HAP-1 (cell line): ENCODE results near the gene IDH3A.
"Not testable (repeated sequence)": the region's sequence is repeated elsewhere in the genome, so short reads cannot be mapped to it uniquely, and the experiment has no call there.

Experiments
- DNase-seq, 2 experiments: peaks; one replicate each; pipeline ENCODE4 v3.0.0-alpha.2; 2016 to 2020; ENCODE audit warnings: low spot score in 2 of 2
- H3K27me3 ChIP-seq: fragments of 250-450 bp; sonication (Bioruptor Pico); 2 replicates; pipeline ENCODE4 v1.5.1; 2020; ENCODE audit warnings: low read depth, mild to moderate bottlenecking, moderate library complexity
- H3K36me3 ChIP-seq: fragments of 250-450 bp; sonication (Bioruptor Pico); replicated peaks from 2 replicates; pipeline ENCODE4 v1.5.1; 2020; ENCODE audit warnings: mild to moderate bottlenecking
- H3K4me1 ChIP-seq: fragments of 250-450 bp; sonication (Bioruptor Pico); 2 replicates; pipeline ENCODE4 v1.5.1; 2020; ENCODE audit warnings: mild to moderate bottlenecking
- H3K4me3 ChIP-seq: fragments of 250-450 bp; sonication (Bioruptor Pico); 2 replicates; pipeline ENCODE4 v1.5.1; 2020; ENCODE audit warnings: mild to moderate bottlenecking, moderate library complexity
- H3K9me3 ChIP-seq: fragments of 250-450 bp; sonication (Bioruptor Pico); 2 replicates; pipeline ENCODE4 v1.5.1; 2020; ENCODE audit warnings: mild to moderate bottlenecking, moderate library complexity
- in situ Hi-C: fragments of 300-500 bp; cut with MboI; formaldehyde crosslinking; loops from 3 replicates; pipeline ENCODE4 v1.14.3; 2020; ENCODE audit warnings: low sequenced_read_pairs, inconsistent platforms, mixed read lengths

The IDH3A gene

DNA sequence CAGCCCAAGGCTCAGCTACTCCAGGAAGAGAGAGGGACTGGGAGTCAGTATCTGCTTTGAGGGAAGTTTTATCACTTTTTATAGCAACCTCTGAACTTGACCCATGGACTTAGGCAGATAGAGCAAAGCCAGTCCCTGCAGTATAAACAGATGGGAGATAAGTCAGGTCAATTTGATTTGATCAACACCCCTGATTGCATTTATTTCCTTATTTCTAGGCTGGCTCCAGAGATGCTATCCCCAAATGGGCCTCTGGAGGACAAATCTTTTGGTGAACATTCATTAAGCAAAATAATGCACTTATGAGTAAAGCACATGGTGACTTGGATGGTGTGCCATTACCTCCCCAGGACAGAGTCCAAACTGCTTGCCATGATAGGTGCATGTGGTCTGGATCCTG lies 8.9 kb upstream of the IDH3A start:
- H3K4me3 ChIP-seq = no peak overlapping the region
- DNase-seq = no peak
- H3K36me3 ChIP-seq = no peaks in the 10 kb centered on the region
- H3K27me3 ChIP-seq = no peaks in the 10 kb centered on the region
- no peaks in the 10 kb centered on the region for H3K4me1 ChIP-seq
- in situ Hi-C loops = loop anchor here (5.0 kb wide), 1 partner anchor 48 kb away; the partner anchor contains the start of gene SH2D7
- no peaks in the 10 kb centered on the region; the same call in 1 of the 2 replicates for H3K9me3 ChIP-seq

GRCh38 chr15:78142332-78142731 lies 6.8 kb upstream of the IDH3A start:
- in situ Hi-C loops = loop anchor here (5.0 kb wide), 1 partner anchor 50 kb away; the partner anchor contains the start of gene SH2D7
- no peaks in the 10 kb centered on the region for H3K27me3 ChIP-seq
- H3K4me1 ChIP-seq = no peaks in the 10 kb centered on the region
- no peaks in the 10 kb centered on the region for H3K36me3 ChIP-seq
- no peak overlapping the region for H3K4me3 ChIP-seq
- H3K9me3 ChIP-seq = no peaks in the 10 kb centered on the region; the same call in 1 of the 2 replicates
- DNase-seq = no peak

DNA sequence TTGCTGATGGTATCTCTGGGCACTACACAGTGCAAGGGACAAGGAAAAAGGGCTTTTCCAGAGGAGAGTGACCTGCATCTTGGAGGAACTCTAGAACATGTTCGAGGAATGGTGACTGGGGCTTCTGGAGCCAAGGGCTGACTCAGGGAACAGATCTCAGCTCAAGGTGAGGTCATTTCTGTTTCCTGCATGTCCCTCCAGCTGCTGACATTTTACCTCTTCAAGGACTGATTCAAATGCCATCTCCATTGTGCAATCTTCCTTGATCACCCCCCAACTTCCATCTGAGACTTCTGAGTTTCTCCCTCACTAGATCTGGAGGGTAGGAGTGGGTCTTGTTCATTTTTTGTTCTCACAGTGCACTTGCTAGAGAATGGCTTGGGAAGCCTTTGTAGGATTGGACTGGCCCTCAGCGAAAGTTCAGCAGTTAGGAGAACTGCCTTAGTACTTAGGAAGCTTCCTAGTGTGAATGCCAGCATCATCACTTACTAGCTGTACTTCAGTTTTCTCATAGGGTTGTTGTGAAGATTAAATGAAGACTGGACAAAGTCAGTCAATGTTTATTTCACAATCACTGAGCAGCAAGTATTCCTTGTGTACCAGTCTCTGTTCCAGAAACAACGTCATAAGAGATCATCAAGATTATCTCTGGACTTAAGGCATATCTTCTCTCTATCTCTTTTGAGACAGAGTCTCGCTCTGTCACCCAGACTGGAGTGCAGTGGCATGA lies 2.6 kb upstream of the IDH3A start:
- Histone ChIP-seq H3K4me1 (peaks cover 16% of the 10 kb centered on the region), H3K4me3 (no peak overlapping the region), H3K27me3 (no peaks in the 10 kb centered on the region), H3K9me3 (no peaks in the 10 kb centered on the region), H3K36me3 (no peaks in the 10 kb centered on the region; the same call in 1 of the 2 replicates)
- DNase-seq = no peak
- in situ Hi-C loops = no loop called here

DNA sequence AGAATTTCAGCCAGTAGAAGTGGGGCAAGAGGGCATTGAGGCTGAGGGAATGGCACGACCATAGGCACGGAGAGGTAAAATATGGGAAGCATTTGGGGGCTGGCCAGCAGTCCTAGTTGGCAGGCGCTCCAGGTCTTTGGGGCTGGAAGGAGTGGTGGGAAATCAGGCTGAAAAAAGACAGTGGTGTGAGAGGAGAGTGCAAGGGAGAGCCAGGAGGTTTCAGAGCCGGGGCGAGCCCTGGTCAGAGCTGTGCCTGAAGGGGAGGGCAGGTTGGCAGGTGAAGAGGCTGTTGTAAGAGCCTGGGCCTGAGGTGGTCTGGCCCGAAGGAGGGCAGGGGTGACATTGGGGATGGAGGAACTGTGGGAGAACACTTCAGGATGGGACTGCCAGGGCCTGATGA lies 1.6 kb upstream of the IDH3A start:
- in situ Hi-C loops = no loop called here
- Histone ChIP-seq H3K36me3 (no peaks in the 10 kb centered on the region; the same call in 1 of the 2 replicates), H3K9me3 (no peaks in the 10 kb centered on the region), H3K27me3 (no peaks in the 10 kb centered on the region), H3K4me1 (peaks cover 16% of the 10 kb centered on the region), H3K4me3 (no peak overlapping the region)
- no peak for DNase-seq

GRCh38 chr15:78148392-78149067 lies 632 bp upstream of the IDH3A start:
- Histone ChIP-seq H3K9me3 (no peaks in the 10 kb centered on the region), H3K36me3 (no peaks in the 10 kb centered on the region; the same call in 1 of the 2 replicates), H3K27me3 (no peaks in the 10 kb centered on the region), H3K4me3 (peak overlapping the region; percentile 57), H3K4me1 (peaks cover 16% of the 10 kb centered on the region)
- peak in 1 of 2 experiments; percentile 44 for DNase-seq
- in situ Hi-C loops = no loop called here

- no peaks in the 10 kb centered on the region for H3K27me3 ChIP-seq
- peak; percentile 54 to 66 for DNase-seq
- no peaks in the 10 kb centered on the region for H3K9me3 ChIP-seq
- H3K4me1 ChIP-seq = peaks cover 21% of the 10 kb centered on the region
- H3K36me3 ChIP-seq = no peaks in the 10 kb centered on the region; the same call in 1 of the 2 replicates
- in situ Hi-C loops = no loop called here
- H3K4me3 ChIP-seq = peak overlapping the region; percentile 57
Observed at GRCh38 chr15:78149805-78150751, 916 bp downstream of the IDH3A start.

- peaks cover 31% of the 10 kb centered on the region for H3K4me1 ChIP-seq
- DNase-seq, H3K36me3 ChIP-seq, H3K27me3 ChIP-seq, in situ Hi-C loops, H3K4me3 ChIP-seq, H3K9me3 ChIP-seq: not testable (repeated sequence)
Observed at GRCh38 chr15:78151075-78151474, 1.9 kb downstream of the IDH3A start.

DNA sequence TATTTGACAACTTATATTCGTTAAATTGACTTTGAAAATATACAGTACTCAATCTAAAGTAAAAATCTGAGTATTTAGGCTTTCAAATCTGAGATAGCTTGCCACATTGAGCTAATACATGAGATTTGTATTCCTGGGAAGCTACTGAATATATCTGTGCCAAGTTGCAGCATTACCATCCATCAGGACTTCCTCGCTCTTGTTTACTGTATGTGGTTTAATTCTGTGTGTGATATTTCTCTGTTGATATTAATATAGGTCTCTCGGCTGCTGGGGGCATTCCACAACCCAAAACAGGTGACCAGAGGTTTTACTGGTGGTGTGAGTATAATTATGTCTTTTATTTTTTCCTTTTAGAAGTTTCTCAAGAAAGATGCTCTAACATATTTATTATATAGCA lies 5.8 kb downstream of the IDH3A start:
- no peak overlapping the region for H3K4me3 ChIP-seq
- H3K36me3 ChIP-seq = peaks cover 18% of the 10 kb centered on the region
- no peak for DNase-seq
- in situ Hi-C loops = no loop called here
- no peaks in the 10 kb centered on the region for H3K9me3 ChIP-seq
- H3K27me3 ChIP-seq = no peaks in the 10 kb centered on the region
- peaks cover 41% of the 10 kb centered on the region for H3K4me1 ChIP-seq

DNA sequence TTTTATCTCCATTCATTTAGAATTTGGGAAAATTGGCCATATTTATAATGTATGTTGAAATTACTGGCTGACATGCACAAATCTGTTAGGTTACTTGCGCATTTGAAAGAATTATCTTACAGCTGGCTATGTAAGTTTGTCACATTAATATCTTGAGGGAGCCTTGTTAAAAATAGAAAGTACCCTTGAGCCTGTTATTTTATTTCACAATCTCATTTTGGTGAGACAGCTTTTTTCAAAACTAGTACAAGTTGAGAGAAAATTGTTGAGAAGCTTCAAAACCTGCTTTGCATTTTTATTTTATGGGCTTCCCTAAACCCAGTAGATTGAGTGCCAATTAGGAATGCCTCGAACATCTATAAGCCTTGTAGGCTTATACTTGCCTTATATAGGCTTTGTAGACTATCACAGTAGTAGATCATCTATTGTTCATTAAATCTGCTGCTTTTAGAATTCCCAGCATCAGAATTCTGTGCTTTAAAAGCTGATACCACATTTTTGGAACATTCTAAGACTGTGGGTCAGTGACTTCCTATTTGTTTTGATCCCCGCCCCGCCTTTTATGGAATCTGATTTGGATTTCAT lies 6.3 kb downstream of the IDH3A start:
- DNase-seq = peak in 1 of 2 experiments; percentile 58
- Histone ChIP-seq H3K27me3 (no peaks in the 10 kb centered on the region), H3K4me3 (no peak overlapping the region), H3K9me3 (no peaks in the 10 kb centered on the region), H3K4me1 (peaks cover 37% of the 10 kb centered on the region), H3K36me3 (peaks cover 23% of the 10 kb centered on the region)
- in situ Hi-C loops = no loop called here

DNA sequence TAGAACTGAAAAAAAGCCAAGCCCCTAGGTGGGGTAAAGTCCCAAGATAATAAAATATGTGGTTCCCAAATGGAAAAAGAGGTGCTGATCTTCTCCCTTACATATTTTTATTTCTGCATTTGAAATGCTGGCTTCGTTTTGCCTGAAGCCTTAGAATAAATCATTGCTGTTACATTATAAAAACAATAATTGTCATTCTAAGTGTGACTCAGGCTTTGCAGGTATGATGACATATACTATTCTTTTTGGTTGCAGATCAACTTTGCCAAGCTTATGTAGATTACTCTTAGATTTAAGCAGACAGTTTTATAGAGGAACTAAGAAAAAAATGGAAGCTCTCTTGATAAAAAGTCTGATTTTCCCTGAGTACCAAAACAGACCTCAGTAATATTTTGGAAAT lies 7.5 kb downstream of the IDH3A start:
- Histone ChIP-seq H3K4me3 (no peak overlapping the region), H3K36me3 (peaks cover 35% of the 10 kb centered on the region), H3K4me1 (peaks cover 30% of the 10 kb centered on the region), H3K9me3 (no peaks in the 10 kb centered on the region), H3K27me3 (no peaks in the 10 kb centered on the region)
- DNase-seq = peak in 1 of 2 experiments; percentile 93
- in situ Hi-C loops = no loop called here

GRCh38 chr15:78157203-78157602 lies 8.0 kb downstream of the IDH3A start:
- Histone ChIP-seq H3K4me3 (no peak overlapping the region), H3K36me3 (peaks cover 40% of the 10 kb centered on the region)

GRCh38 chr15:78159395-78159794 lies 10.2 kb downstream of the IDH3A start:
- no peak for DNase-seq
- in situ Hi-C loops = no loop called here
- peaks cover 57% of the 10 kb centered on the region for H3K36me3 ChIP-seq
- H3K27me3 ChIP-seq = no peaks in the 10 kb centered on the region
- H3K9me3 ChIP-seq = no peaks in the 10 kb centered on the region
- H3K4me3 ChIP-seq = no peak overlapping the region
- peaks cover 30% of the 10 kb centered on the region for H3K4me1 ChIP-seq

More at GRCh38 chr15:78157203-78157602, 8.0 kb downstream of the IDH3A start:
- H3K4me1 ChIP-seq = peaks cover 30% of the 10 kb centered on the region
- in situ Hi-C loops = no loop called here
- DNase-seq = no peak
- H3K9me3 ChIP-seq = no peaks in the 10 kb centered on the region
- H3K27me3 ChIP-seq = no peaks in the 10 kb centered on the region

- in situ Hi-C loops = no loop called here
- peaks cover 81% of the 10 kb centered on the region for H3K36me3 ChIP-seq
Observed at GRCh38 chr15:78162038-78162437, 12.9 kb downstream of the IDH3A start.

More at GRCh38 chr15:78162038-78162437, 12.9 kb downstream of the IDH3A start:
- no peak for DNase-seq
- H3K9me3 ChIP-seq = no peaks in the 10 kb centered on the region
- H3K27me3 ChIP-seq = no peaks in the 10 kb centered on the region
- peaks cover 5% of the 10 kb centered on the region for H3K4me1 ChIP-seq
- no peak overlapping the region for H3K4me3 ChIP-seq
